ENCODE results near the gene GHDC. TPM values are rescaled to one million over a fixed set of nuclear protein-coding genes. Genes with fewer than 3 reads are reported as not detected.
"Not testable (repeated sequence)": the region's sequence is repeated elsewhere in the genome, so short reads cannot be mapped to it uniquely, and the experiment has no call there.

The GHDC gene
- total RNA-seq, 4 donors from 2014 or later, result 20.3 to 31.3 (median 22.0) TPM

- no peak for DNase-seq (ENCODE audit: extremely low spot score)
- TF ChIP-seq POLR2AphosphoS5 (IDR thresholded peaks at IDR 0.05), result no peak
- TF ChIP-seq, protein P1, sequence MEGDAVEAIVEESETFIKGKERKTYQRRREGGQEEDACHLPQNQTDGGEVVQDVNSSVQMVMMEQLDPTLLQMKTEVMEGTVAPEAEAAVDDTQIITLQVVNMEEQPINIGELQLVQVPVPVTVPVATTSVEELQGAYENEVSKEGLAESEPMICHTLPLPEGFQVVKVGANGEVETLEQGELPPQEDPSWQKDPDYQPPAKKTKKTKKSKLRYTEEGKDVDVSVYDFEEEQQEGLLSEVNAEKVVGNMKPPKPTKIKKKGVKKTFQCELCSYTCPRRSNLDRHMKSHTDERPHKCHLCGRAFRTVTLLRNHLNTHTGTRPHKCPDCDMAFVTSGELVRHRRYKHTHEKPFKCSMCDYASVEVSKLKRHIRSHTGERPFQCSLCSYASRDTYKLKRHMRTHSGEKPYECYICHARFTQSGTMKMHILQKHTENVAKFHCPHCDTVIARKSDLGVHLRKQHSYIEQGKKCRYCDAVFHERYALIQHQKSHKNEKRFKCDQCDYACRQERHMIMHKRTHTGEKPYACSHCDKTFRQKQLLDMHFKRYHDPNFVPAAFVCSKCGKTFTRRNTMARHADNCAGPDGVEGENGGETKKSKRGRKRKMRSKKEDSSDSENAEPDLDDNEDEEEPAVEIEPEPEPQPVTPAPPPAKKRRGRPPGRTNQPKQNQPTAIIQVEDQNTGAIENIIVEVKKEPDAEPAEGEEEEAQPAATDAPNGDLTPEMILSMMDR (IDR thresholded peaks at IDR 0.05), result no peak
- no peak for TF ChIP-seq EP300 (IDR thresholded peaks at IDR 0.05)
- no peak for TF ChIP-seq POLR2A (IDR thresholded peaks at IDR 0.05; ENCODE audit: low read depth)
- Histone ChIP-seq H3K27me3 (no peaks in the 10 kb centered on the region), H3K4me3 (no peak overlapping the region), H3K27ac (replicated peaks in 1 of 4) (peak overlapping the region in 3 of 4 donors; percentile 9 to 38 (median 14)), H3K4me1 (peaks cover 18 to 21% (median 19%) of the 10 kb centered on the region in 4 donors), H3K9me3 (no peaks in the 10 kb centered on the region), H3K36me3 (peaks cover 11 to 54% (median 30%) of the 10 kb centered on the region in 4 donors)
- intact Hi-C loops (cut with DNase I), result no loop called here
- WGBS, result 63% methylated on average over 11 of the region's 11 CpGs
Observed at GRCh38 chr17:42227849-42228700, 33.8 kb upstream of the GHDC start.

GRCh38 chr17:42225646-42226045 is 31.4 kb upstream of the GHDC start:
- Histone ChIP-seq H3K9me3 (no peaks in the 10 kb centered on the region), H3K4me1 (peaks cover 18 to 20% (median 18%) of the 10 kb centered on the region in 4 donors), H3K36me3 (peaks cover 29 to 77% (median 53%) of the 10 kb centered on the region in 4 donors), H3K27me3 (no peaks in the 10 kb centered on the region), H3K27ac (replicated peaks in 1 of 4) (no peak overlapping the region), H3K4me3 (no peak overlapping the region)
- 73% methylated on average over 5 of the region's 5 CpGs for WGBS
- intact Hi-C loops (cut with DNase I), result no loop called here
- TF ChIP-seq, protein P1 (IDR thresholded peaks at IDR 0.05), result no peak
- no peak for DNase-seq (ENCODE audit: extremely low spot score)

GRCh38 chr17:42224651-42225050 is 30.4 kb upstream of the GHDC start:
- H3K4me1 ChIP-seq, result peaks cover 18 to 20% (median 18%) of the 10 kb centered on the region in 4 donors
- TF ChIP-seq, protein P1 (IDR thresholded peaks at IDR 0.05), result no peak
- TF ChIP-seq EP300 (IDR thresholded peaks at IDR 0.05) (no peak), POLR2A (IDR thresholded peaks at IDR 0.05; ENCODE audit: low read depth) (no peak), POLR2AphosphoS5 (IDR thresholded peaks at IDR 0.05) (no peak)
- no peaks in the 10 kb centered on the region for H3K9me3 ChIP-seq
- intact Hi-C loops (cut with DNase I), result no loop called here
- H3K27me3 ChIP-seq, result no peaks in the 10 kb centered on the region
- DNase-seq (ENCODE audit: extremely low spot score), result no peak
- no peak overlapping the region for H3K27ac ChIP-seq (replicated peaks in 1 of 4)
- no peak overlapping the region for H3K4me3 ChIP-seq
- peaks cover 29 to 87% (median 61%) of the 10 kb centered on the region in 4 donors for H3K36me3 ChIP-seq
- 93% methylated on average over 6 of the region's 6 CpGs for WGBS

GRCh38 chr17:42221886-42222745 is 27.8 kb upstream of the GHDC start:
- intact Hi-C loops (cut with DNase I), result no loop called here
- TF ChIP-seq POLR2AphosphoS5 (IDR thresholded peaks at IDR 0.05) (no peak), POLR2A (IDR thresholded peaks at IDR 0.05; ENCODE audit: low read depth) (no peak), EP300 (IDR thresholded peaks at IDR 0.05) (no peak)
- TF ChIP-seq, protein P1 (IDR thresholded peaks at IDR 0.05), result peak; percentile 28 to 59 (median 43)
- no peak for DNase-seq (ENCODE audit: extremely low spot score)
- 53% methylated on average over 3 of the region's 3 CpGs for WGBS
- no peaks in the 10 kb centered on the region for H3K9me3 ChIP-seq
- no peaks in the 10 kb centered on the region for H3K27me3 ChIP-seq
- H3K27ac ChIP-seq (replicated peaks in 1 of 4), result no peak overlapping the region
- H3K4me3 ChIP-seq, result no peak overlapping the region
- H3K4me1 ChIP-seq, result peaks cover 0 to 3% (median under 1%) of the 10 kb centered on the region in 4 donors
- H3K36me3 ChIP-seq, result peaks cover 43 to 93% (median 77%) of the 10 kb centered on the region in 4 donors

DNA sequence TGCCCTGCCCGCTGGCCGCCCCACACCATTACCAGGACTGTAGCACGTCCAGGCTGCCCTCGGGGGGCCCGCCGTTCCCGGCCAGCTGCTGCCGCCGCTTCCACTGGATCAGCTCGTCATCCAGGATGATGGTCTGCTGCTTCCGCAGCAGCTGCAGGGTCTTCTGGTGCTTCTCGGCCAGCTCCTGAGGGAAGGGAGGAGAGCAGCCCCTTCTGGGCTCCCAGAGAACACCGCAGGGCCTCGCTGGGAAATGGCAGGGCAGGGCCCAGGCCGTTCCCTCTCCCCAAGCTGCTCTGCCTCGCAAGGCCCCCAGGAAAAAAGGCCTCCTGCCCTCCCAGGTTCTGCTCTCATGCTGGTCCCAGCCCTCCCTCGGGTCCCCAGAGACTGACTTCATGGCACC is 25.0 kb upstream of the GHDC start:
- peaks cover 64 to 95% (median 93%) of the 10 kb centered on the region in 4 donors for H3K36me3 ChIP-seq
- H3K9me3 ChIP-seq; H3K4me1 ChIP-seq; H3K27me3 ChIP-seq; DNase-seq (ENCODE audit: extremely low spot score); intact Hi-C loops (cut with DNase I); H3K4me3 ChIP-seq; H3K27ac ChIP-seq (replicated peaks in 1 of 4): not testable (repeated sequence)
- WGBS, result no CpG with 5 or more reads among the region's 17 CpGs

All from esophagus muscularis mucosa (tissue), 4 donors.